PFSK-1 (cell line): Measurements from ENCODE around the gene MRPS2.

Source experiments
- FOXP2 ChIP-seq: optimal IDR thresholded peaks from 2 replicates; pipeline ENCODE3; 2011; ENCODE audit warnings: borderline replicate concordance, control low read depth, inconsistent platforms; ENCODE audit not compliant: insufficient read depth; ENCODE audit errors: extremely low read length, extremely low read depth
- POLR2AphosphoS5 ChIP-seq: IDR thresholded peaks from 2 replicates; pipeline ENCODE4 v1.6.1; 2012; ENCODE audit warnings: low read depth, mild to moderate bottlenecking, control low read depth, low read length, moderate library complexity
- SIN3A ChIP-seq: IDR thresholded peaks from 2 replicates; pipeline ENCODE4 v1.6.1; 2012; ENCODE audit warnings: mild to moderate bottlenecking, low read length, moderate library complexity, borderline replicate concordance; ENCODE audit not compliant: insufficient read depth
- TAF1 ChIP-seq: IDR thresholded peaks from 2 replicates; pipeline ENCODE4 v1.6.1; 2012; ENCODE audit warnings: low read length, control low read depth, borderline replicate concordance; ENCODE audit not compliant: insufficient read depth
- TF ChIP-seq, protein P1 (sequence below), 2 experiments: IDR thresholded peaks; 2 replicates each; pipeline versions ENCODE4 v1.6.1 to v1.8.0; 2011 to 2012; ENCODE audit warnings: low read depth in 2 of 2, low read length in 2 of 2, control low read depth in 1 of 2, inconsistent platforms in 1 of 2, mild to moderate bottlenecking in 1 of 2, moderate library complexity in 1 of 2; ENCODE audit not compliant: insufficient read depth in 1 of 2

Gene MRPS2

DNA sequence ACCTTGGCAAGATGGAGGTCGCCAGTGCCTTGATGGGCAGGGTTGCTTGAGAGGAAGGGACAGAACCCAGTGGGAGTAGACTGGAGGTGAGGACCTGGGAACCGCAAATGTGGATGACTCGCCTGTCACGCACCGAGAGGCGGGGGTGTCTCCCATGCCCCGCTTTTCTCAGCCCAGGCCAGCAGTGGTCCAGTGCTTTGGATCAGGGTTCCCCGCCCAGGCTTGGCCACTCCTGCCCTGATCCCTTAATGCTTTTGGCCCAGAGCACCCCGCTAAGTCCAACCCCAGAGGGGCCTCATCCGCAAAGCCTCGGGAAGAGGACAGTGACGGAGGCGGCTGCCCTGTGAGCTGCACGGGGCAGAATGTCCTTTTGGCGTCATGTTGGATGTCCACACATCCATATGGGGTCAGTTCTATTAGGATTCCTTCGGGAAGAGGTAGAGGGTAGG, 2.4 kb downstream of the MRPS2 start:
- TF ChIP-seq TAF1 (no peak), SIN3A (no peak), POLR2AphosphoS5 (no peak), FOXP2 (no peak)
- TF ChIP-seq, protein P1, sequence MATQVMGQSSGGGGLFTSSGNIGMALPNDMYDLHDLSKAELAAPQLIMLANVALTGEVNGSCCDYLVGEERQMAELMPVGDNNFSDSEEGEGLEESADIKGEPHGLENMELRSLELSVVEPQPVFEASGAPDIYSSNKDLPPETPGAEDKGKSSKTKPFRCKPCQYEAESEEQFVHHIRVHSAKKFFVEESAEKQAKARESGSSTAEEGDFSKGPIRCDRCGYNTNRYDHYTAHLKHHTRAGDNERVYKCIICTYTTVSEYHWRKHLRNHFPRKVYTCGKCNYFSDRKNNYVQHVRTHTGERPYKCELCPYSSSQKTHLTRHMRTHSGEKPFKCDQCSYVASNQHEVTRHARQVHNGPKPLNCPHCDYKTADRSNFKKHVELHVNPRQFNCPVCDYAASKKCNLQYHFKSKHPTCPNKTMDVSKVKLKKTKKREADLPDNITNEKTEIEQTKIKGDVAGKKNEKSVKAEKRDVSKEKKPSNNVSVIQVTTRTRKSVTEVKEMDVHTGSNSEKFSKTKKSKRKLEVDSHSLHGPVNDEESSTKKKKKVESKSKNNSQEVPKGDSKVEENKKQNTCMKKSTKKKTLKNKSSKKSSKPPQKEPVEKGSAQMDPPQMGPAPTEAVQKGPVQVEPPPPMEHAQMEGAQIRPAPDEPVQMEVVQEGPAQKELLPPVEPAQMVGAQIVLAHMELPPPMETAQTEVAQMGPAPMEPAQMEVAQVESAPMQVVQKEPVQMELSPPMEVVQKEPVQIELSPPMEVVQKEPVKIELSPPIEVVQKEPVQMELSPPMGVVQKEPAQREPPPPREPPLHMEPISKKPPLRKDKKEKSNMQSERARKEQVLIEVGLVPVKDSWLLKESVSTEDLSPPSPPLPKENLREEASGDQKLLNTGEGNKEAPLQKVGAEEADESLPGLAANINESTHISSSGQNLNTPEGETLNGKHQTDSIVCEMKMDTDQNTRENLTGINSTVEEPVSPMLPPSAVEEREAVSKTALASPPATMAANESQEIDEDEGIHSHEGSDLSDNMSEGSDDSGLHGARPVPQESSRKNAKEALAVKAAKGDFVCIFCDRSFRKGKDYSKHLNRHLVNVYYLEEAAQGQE (IDR thresholded peaks at IDR 0.05; ENCODE audit: insufficient read depth in 1 of 2, low read depth in 2 of 2, low read length in 2 of 2), result no peak

DNA sequence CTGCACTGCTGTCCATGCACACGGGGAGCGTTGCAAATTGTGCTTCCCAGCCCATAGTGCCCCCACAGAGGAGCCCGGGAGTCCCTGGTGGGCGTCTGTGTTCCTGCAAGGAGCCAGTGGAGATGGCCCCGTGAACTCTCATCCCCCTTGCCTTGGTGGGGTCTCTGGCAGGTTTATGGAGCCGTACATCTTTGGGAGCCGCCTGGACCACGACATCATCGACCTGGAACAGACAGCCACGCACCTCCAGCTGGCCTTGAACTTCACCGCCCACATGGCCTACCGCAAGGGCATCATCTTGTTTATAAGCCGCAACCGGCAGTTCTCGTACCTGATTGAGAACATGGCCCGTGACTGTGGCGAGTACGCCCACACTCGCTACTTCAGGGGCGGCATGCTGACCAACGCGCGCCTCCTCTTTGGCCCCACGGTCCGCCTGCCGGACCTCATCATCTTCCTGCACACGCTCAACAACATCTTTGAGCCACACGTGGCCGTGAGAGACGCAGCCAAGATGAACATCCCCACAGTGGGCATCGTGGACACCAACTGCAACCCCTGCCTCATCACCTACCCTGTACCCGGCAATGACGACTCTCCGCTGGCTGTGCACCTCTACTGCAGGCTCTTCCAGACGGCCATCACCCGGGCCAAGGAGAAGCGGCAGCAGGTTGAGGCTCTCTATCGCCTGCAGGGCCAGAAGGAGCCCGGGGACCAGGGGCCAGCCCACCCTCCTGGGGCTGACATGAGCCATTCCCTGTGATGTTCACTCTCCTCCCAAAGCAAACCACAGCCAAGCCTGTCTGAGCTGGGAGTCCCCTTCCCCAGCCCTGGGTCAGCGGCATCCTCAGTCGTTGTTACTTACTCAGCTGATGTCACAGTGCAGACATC, 3.1 kb downstream of the MRPS2 start:
- TF ChIP-seq TAF1, result no peak
- 0 out of 2 replicates have a peak, but pooled peaks have one; percentile 20 for TF ChIP-seq POLR2AphosphoS5

DNA sequence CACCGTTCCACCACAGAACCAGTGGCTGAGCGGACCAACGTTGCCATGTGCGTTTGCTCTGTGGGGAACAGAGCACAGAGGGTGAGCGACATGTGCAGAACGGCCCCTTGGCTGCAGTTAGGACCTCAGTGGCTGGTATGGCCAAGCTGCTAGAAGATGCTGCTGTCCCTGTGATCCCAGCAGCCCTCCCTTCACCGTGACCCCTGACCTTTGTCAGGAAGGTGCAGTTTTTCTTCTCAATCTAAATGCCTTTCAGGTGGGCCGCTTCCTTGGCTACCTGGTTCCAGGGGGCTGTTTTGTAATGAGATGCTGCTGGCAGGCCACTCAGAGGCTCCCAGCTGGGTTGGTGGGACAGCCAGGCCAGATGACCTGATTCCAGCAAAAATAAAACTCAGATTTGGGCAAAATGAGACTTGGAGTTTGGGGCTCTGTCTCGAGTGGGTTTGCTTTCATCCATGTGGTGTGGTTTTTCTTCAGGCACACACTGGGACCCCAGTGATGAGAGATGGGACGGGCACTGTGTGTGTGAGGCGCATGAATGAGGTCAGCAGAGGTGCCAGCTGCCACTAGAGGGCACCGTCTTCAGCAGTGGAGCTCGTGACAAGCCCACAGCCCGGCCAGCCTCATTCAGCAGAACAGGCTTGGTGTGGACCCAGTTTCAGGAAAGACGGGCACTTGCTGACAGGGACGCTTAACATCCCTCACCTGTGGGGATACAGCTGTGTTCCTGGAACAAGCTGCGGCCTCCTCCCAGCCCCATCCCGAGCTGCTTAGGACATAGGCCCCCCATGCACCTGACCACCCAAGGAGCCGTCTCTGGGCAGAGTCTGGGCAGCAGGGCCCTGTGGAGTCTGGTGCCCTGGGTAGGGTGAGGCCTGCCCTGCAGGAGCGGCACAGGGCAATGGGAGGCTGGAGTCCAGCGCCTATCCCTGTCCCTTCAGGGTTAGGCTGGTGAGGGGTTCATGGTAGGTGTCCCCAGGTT, 4.1 kb downstream of the MRPS2 start:
- TF ChIP-seq FOXP2 (no peak), POLR2AphosphoS5 (0 out of 2 replicates have a peak, but pooled peaks have one; percentile 12)

- TF ChIP-seq POLR2AphosphoS5, result no peak; the same call in 1 of the 2 replicates
- TF ChIP-seq FOXP2, result no peak
- TF ChIP-seq TAF1, result no peak
- TF ChIP-seq SIN3A, result no peak
- TF ChIP-seq, protein P1 (IDR thresholded peaks at IDR 0.05; ENCODE audit: insufficient read depth in 1 of 2, low read depth in 2 of 2, low read length in 2 of 2), result no peak
Measured at GRCh38 chr9:135505406-135506187, 5.1 kb downstream of the MRPS2 start.

DNA sequence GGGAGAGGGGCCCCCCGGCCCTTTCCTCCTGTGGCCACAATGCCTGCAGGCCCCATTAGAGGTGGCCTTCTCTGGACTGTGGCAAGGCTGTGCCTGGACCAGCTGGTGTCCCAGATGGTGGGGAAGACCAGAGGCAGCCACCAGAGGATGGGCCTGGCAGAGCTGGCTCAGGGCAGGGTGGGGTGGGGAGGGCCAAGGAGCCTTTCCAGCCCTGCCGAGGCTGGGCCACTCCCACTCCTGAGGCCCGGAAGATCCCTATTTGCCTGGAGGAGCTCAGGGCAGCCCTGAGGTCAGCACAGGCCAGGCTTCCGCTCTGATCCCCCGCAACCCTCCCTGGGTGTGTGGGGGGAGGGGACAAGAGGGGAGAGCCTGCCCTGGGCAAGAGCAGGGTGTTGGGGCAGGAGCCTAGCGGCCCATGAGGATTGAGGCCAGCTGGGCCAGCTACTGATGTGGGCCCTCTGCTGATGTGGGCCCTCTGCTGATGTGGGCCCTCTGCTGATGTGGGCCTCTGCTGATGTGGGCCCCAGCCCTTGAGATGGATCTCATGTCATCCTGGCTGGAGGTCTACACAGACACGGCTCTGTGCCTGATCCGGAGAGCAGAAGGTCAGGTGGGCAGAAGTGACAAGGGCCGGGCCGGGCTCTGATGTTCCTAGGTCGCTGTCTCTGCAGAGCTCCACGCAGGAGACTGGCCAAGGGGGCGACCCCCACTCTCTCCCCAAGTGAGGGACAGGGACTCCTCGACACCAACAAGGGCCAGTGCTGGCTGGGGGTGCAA, 6.0 kb downstream of the MRPS2 start:
- 0 out of 2 replicates have a peak, but pooled peaks have one; percentile 27 for TF ChIP-seq POLR2AphosphoS5
- TF ChIP-seq, protein P1 (IDR thresholded peaks at IDR 0.05; ENCODE audit: insufficient read depth in 1 of 2, low read depth in 2 of 2, low read length in 2 of 2), result no peak
- no peak for TF ChIP-seq SIN3A
- no peak for TF ChIP-seq FOXP2
- TF ChIP-seq TAF1, result no peak
